Neural progenitor cell (in vitro differentiated cells): ENCODE results near the gene SPTB. TPM values are rescaled to one million over a fixed set of nuclear protein-coding genes. Genes with fewer than 3 reads are reported as not detected.

ENCODE experiments used
- DNase-seq: peaks from one replicate; pipeline ENCODE4 v3.0.0-alpha.2; 2016; ENCODE audit warnings: low spot score
- H2AFZ ChIP-seq: fragments of 200-600 bp; sonication (generic); replicated peaks from 2 replicates; pipeline ENCODE4 v1.6.1; 2016; ENCODE audit warnings: antibody characterized with exemption
- H3F3A ChIP-seq: fragments of 200-600 bp; sonication (generic); 2 replicates; pipeline ENCODE4 v1.6.1; 2016; ENCODE audit warnings: antibody characterized with exemption, low read depth
- H3K27ac ChIP-seq: fragments of 200-600 bp; sonication (generic); 2 replicates; pipeline ENCODE4 v1.5.1; 2016; ENCODE audit warnings: mild to moderate bottlenecking
- H3K27me3 ChIP-seq: fragments of 200-600 bp; sonication (generic); 2 replicates; pipeline ENCODE4 v1.6.1; 2016; ENCODE audit warnings: mild to moderate bottlenecking, moderate library complexity
- H3K36me3 ChIP-seq: fragments of 200-600 bp; sonication (generic); 2 replicates; pipeline ENCODE4 v1.5.1; 2016
- H3K4me1 ChIP-seq: fragments of 200-600 bp; sonication (generic); 2 replicates; pipeline ENCODE4 v1.6.1; 2016; ENCODE audit warnings: mixed run types
- H3K4me2 ChIP-seq: fragments of 200-600 bp; sonication (generic); 2 replicates; pipeline ENCODE4 v1.6.1; 2016
- H3K4me3 ChIP-seq: fragments of 200-600 bp; sonication (generic); 2 replicates; pipeline ENCODE4 v1.5.1; 2016
- H3K79me2 ChIP-seq: fragments of 200-600 bp; sonication (generic); 2 replicates; pipeline ENCODE4 v1.6.1; 2016; ENCODE audit warnings: low read depth
- H3K9ac ChIP-seq: fragments of 200-600 bp; sonication (generic); 2 replicates; pipeline ENCODE4 v1.6.1; 2016
- H3K9me3 ChIP-seq: fragments of 200-600 bp; sonication (generic); 2 replicates; pipeline ENCODE4 v1.5.1; 2016; ENCODE audit warnings: low read depth
- H4K20me1 ChIP-seq: fragments of 200-600 bp; sonication (generic); 2 replicates; pipeline ENCODE4 v1.6.1; 2016; ENCODE audit warnings: low read depth
- H3K27ac Mint-ChIP-seq: 3 replicates; pipeline ENCODE4 v1.8.0; 2021; ENCODE audit warnings: mixed read lengths
- H3K27me3 Mint-ChIP-seq: 2 replicates; pipeline ENCODE4 v1.8.0; 2022; ENCODE audit warnings: low read depth, mild to moderate bottlenecking, inconsistent platforms, moderate library complexity, mixed read lengths; ENCODE audit not compliant: insufficient read depth
- H3K36me3 Mint-ChIP-seq: 3 replicates; pipeline ENCODE4 v1.8.0; 2021; ENCODE audit warnings: mixed read lengths
- H3K4me1 Mint-ChIP-seq: 3 replicates; pipeline ENCODE4 v1.8.0; 2021; ENCODE audit warnings: mixed read lengths
- H3K4me3 Mint-ChIP-seq: 3 replicates; pipeline ENCODE4 v1.8.0; 2021; ENCODE audit warnings: mild to moderate bottlenecking, moderate library complexity, mixed read lengths
- H3K9me3 Mint-ChIP-seq: 3 replicates; pipeline ENCODE4 v1.8.0; 2020; ENCODE audit warnings: mixed read lengths
- CTCF ChIP-seq: fragments of 200-600 bp; sonication (generic); IDR thresholded peaks from 2 replicates; pipeline ENCODE4 v1.5.1; 2017; ENCODE audit warnings: antibody characterized with exemption, mild to moderate bottlenecking
- EZH2 ChIP-seq: fragments of 200-600 bp; sonication (generic); IDR thresholded peaks from 2 replicates; pipeline ENCODE4 v1.6.1; 2017; ENCODE audit warnings: antibody characterized with exemption, mild to moderate bottlenecking, moderate library complexity
- EZH2phosphoT487 ChIP-seq: fragments of 200-600 bp; sonication (generic); IDR thresholded peaks from 2 replicates; pipeline ENCODE4 v1.6.1; 2017; ENCODE audit warnings: antibody characterized with exemption
- total RNA-seq: library from RNA; depleted of rRNA; stranded (reverse); fragments of >200 nt; gene quantifications from 2 replicates; pipeline ENCODE4 v1.2.3, GENCODE V29; 2015; ENCODE audit warnings: low replicate concordance

SPTB gene
- total RNA-seq, 1 donor from 2014 or later = 0.09 TPM

- Mint-ChIP-seq H3K36me3 (no peaks in the 10 kb centered on the region), H3K9me3 (no peaks in the 10 kb centered on the region), H3K4me3 (no peak overlapping the region), H3K27me3 (peaks cover 8% of the 10 kb centered on the region), H3K4me1 (peaks cover 9% of the 10 kb centered on the region), H3K27ac (no peak overlapping the region)
- Histone ChIP-seq H4K20me1 (no peaks in the 10 kb centered on the region), H3K27me3 (no peaks in the 10 kb centered on the region), H3K27ac (no peak overlapping the region), H3K4me2 (no peak overlapping the region), H3K9ac (no peak overlapping the region), H2AFZ (no peak overlapping the region), H3K36me3 (no peaks in the 10 kb centered on the region), H3K4me3 (no peak overlapping the region), H3K4me1 (peaks cover 19% of the 10 kb centered on the region), H3K9me3 (no peaks in the 10 kb centered on the region), H3F3A (peaks cover 4% of the 10 kb centered on the region), H3K79me2 (no peaks in the 10 kb centered on the region)
- TF ChIP-seq EZH2 (no peak), EZH2phosphoT487 (no peak), CTCF (no peak)
- DNase-seq = no peak
These were observed 22.9 kb downstream of the SPTB start for GRCh38 chr14:64856529-64857445.

GRCh38 chr14:64855721-64856528 is 23.8 kb downstream of the SPTB start:
- H3K27ac Mint-ChIP-seq = no peak overlapping the region
- Histone ChIP-seq H2AFZ (peak overlapping the region; percentile 88), H4K20me1 (no peaks in the 10 kb centered on the region), H3K36me3 (no peaks in the 10 kb centered on the region), H3K79me2 (no peaks in the 10 kb centered on the region), H3K9me3 (no peaks in the 10 kb centered on the region), H3K9ac (no peak overlapping the region), H3F3A (no peaks in the 10 kb centered on the region), H3K4me1 (peaks cover 14% of the 10 kb centered on the region), H3K27me3 (no peaks in the 10 kb centered on the region), H3K27ac (no peak overlapping the region), H3K4me2 (no peak overlapping the region), H3K4me3 (no peak overlapping the region)
- H3K4me3 Mint-ChIP-seq = no peak overlapping the region
- peaks cover 2% of the 10 kb centered on the region for H3K4me1 Mint-ChIP-seq
- peaks cover 5% of the 10 kb centered on the region for H3K27me3 Mint-ChIP-seq
- no peaks in the 10 kb centered on the region for H3K9me3 Mint-ChIP-seq
- TF ChIP-seq EZH2phosphoT487 (no peak), CTCF (no peak), EZH2 (no peak)
- no peaks in the 10 kb centered on the region for H3K36me3 Mint-ChIP-seq
- no peak for DNase-seq

- Histone ChIP-seq H3K4me1 (peaks cover 8% of the 10 kb centered on the region), H3K9me3 (no peaks in the 10 kb centered on the region), H3K27ac (no peak overlapping the region), H3K4me2 (no peak overlapping the region), H3K79me2 (no peaks in the 10 kb centered on the region), H3K36me3 (no peaks in the 10 kb centered on the region), H4K20me1 (no peaks in the 10 kb centered on the region), H3K9ac (no peak overlapping the region), H3K27me3 (no peaks in the 10 kb centered on the region), H3F3A (peaks cover 8% of the 10 kb centered on the region), H3K4me3 (no peak overlapping the region), H2AFZ (no peak overlapping the region)
- H3K9me3 Mint-ChIP-seq = no peaks in the 10 kb centered on the region
- H3K4me3 Mint-ChIP-seq = no peak overlapping the region
- no peak overlapping the region for H3K27ac Mint-ChIP-seq
- TF ChIP-seq EZH2phosphoT487 (no peak), EZH2 (no peak), CTCF (no peak)
- peaks cover 10% of the 10 kb centered on the region for H3K4me1 Mint-ChIP-seq
- no peak for DNase-seq
- H3K36me3 Mint-ChIP-seq = no peaks in the 10 kb centered on the region
- H3K27me3 Mint-ChIP-seq = peaks cover 5% of the 10 kb centered on the region
These were observed 29.2 kb downstream of the SPTB start for GRCh38 chr14:64850369-64851137.
